Esophagus muscularis mucosa (tissue), 4 donors: ENCODE results near the gene CEPT1.

Source experiments
- CTCF ChIP-seq, 3 experiments: fragments of 200-600 bp in 2 of 3; fragments of 450-650 bp in 1 of 3; sonication (generic) in 2 of 3; IDR thresholded peaks; one replicate each; pipeline ENCODE4 v1.5.1; 2017 to 2019; ENCODE audit warnings: antibody characterized with exemption in 3 of 3, mild to moderate bottlenecking in 2 of 3, moderate library complexity in 1 of 3
- EP300 ChIP-seq: sonication (generic); formaldehyde crosslinking; IDR thresholded peaks from one replicate; pipeline ENCODE4 v1.6.1; 2017; ENCODE audit warnings: antibody characterized with exemption
- POLR2A ChIP-seq: fragments of 450-650 bp; IDR thresholded peaks from one replicate; pipeline ENCODE4 v1.6.1; 2017; ENCODE audit warnings: antibody characterized with exemption, moderate library complexity, mild to moderate bottlenecking, low read depth
- POLR2AphosphoS5 ChIP-seq, 2 donors: sonication (generic); formaldehyde crosslinking; IDR thresholded peaks; one replicate each; pipeline ENCODE4 v1.6.1; 2017; ENCODE audit warnings: antibody characterized with exemption in 2 of 2

GRCh38 chr1:111199881-111200801 is 60.1 kb downstream of the CEPT1 start, which contains the start of gene DENND2D:
- TF ChIP-seq CTCF (IDR thresholded peaks at IDR 0.05) (no peak), POLR2A (no peak), POLR2AphosphoS5 (IDR thresholded peaks at IDR 0.05) (peak in 1 of 2 donors; percentile 70), EP300 (no peak)
